ENCODE results near the gene ZNF793.
A peak's percentile ranks its signal among the peaks of the same experiment; 100 is the strongest.

ZNF793 gene

DNA sequence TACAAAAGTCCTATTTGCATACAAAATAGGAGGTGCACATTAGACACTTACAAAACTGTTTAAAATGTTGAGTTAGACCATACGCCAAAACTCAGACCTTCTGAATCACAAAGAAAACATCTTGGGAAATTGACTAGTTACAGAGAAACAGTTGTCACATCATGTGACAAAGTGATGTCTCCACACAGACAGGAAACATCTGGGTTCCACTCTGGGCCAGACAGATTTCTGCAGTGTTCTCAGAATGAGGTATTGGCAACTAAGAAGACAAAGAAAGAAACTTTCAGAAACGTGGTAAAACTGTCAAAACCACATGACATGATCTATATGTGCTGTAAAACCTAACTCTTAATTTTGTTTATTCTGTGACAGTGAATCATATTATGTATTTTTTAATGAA is 6.7 kb downstream of the ZNF793 start:
- H3K4me1 ChIP-seq (ENCODE audit: insufficient read depth, low read length), result peaks cover 18% of the 10 kb centered on the region
- H3K27me3 ChIP-seq (ENCODE audit: insufficient read depth, low read length, poor library complexity), result no peaks in the 10 kb centered on the region
- H3K4me3 ChIP-seq (ENCODE audit: low read depth in 1 of 2, low read length in 2 of 2), result no peak overlapping the region
- DNase-seq (peak; percentile 40), ATAC-seq (ENCODE audit: insufficient read depth, low read depth) (peak; percentile 82)
- H3K79me2 ChIP-seq (ENCODE audit: insufficient read depth, low read length), result no peaks in the 10 kb centered on the region
- no peak overlapping the region; the same call in 1 of the 2 replicates for H3K9ac ChIP-seq (ENCODE audit: low read depth, low read length)
- TF ChIP-seq, protein P1, sequence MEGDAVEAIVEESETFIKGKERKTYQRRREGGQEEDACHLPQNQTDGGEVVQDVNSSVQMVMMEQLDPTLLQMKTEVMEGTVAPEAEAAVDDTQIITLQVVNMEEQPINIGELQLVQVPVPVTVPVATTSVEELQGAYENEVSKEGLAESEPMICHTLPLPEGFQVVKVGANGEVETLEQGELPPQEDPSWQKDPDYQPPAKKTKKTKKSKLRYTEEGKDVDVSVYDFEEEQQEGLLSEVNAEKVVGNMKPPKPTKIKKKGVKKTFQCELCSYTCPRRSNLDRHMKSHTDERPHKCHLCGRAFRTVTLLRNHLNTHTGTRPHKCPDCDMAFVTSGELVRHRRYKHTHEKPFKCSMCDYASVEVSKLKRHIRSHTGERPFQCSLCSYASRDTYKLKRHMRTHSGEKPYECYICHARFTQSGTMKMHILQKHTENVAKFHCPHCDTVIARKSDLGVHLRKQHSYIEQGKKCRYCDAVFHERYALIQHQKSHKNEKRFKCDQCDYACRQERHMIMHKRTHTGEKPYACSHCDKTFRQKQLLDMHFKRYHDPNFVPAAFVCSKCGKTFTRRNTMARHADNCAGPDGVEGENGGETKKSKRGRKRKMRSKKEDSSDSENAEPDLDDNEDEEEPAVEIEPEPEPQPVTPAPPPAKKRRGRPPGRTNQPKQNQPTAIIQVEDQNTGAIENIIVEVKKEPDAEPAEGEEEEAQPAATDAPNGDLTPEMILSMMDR (IDR thresholded peaks at IDR 0.05; ENCODE audit: borderline replicate concordance, extremely low read depth, low read length, poor library complexity, severe bottlenecking), result no peak
- no peak for TF ChIP-seq EZH2 (IDR thresholded peaks at IDR 0.05; ENCODE audit: borderline replicate concordance, low read depth, low read length, severe bottlenecking)
- H3K9me3 ChIP-seq (ENCODE audit: insufficient read depth, low read length, severe bottlenecking), result peaks cover 17% of the 10 kb centered on the region
- H3K36me3 ChIP-seq (ENCODE audit: insufficient read depth, low read length), result no peaks in the 10 kb centered on the region
- H2AFZ ChIP-seq (ENCODE audit: low read depth, low read length), result peak overlapping the region; percentile 17; the same call in 1 of the 2 replicates
- peak overlapping the region; percentile 62 for H3K27ac ChIP-seq (ENCODE audit: low read length)
- H4K20me1 ChIP-seq (ENCODE audit: insufficient read depth, low read length), result no peaks in the 10 kb centered on the region
- H3K4me2 ChIP-seq (ENCODE audit: insufficient read depth, low read length), result peak overlapping the region; percentile 10; the same call in 1 of the 2 replicates

DNA sequence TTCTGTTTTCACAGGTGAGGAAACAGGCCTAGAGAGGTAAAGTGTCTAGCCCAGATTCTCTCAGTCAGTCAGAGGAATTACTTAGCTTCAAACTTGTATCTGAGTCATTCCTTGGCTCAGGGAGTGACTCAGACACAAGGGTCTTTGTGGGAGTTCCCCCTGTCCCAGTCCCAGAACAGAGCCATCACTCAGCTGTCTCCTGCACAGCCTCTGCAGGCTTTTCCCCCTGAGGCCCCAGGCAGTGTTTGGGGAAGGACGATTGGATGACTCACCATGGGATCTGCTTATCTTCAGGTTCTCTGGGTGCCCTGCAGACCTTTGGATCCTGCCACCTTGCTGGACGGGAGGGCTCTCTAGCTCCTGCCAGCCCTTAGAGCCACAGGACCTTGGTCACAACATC is 13.2 kb downstream of the ZNF793 start:
- DNase-seq (no peak), ATAC-seq (ENCODE audit: insufficient read depth, low read depth) (no peak)
- no peak overlapping the region for H3K4me2 ChIP-seq (ENCODE audit: insufficient read depth, low read length)
- H3K4me3 ChIP-seq (ENCODE audit: low read depth in 1 of 2, low read length in 2 of 2), result no peak overlapping the region
- no peaks in the 10 kb centered on the region for H3K4me1 ChIP-seq (ENCODE audit: insufficient read depth, low read length)
- H2AFZ ChIP-seq (ENCODE audit: low read depth, low read length), result no peak overlapping the region
- no peaks in the 10 kb centered on the region for H3K36me3 ChIP-seq (ENCODE audit: insufficient read depth, low read length)
- H3K27me3 ChIP-seq (ENCODE audit: insufficient read depth, low read length, poor library complexity), result no peaks in the 10 kb centered on the region
- no peak overlapping the region for H3K9ac ChIP-seq (ENCODE audit: low read depth, low read length)
- H3K79me2 ChIP-seq (ENCODE audit: insufficient read depth, low read length), result no peaks in the 10 kb centered on the region
- H3K9me3 ChIP-seq (ENCODE audit: insufficient read depth, low read length, severe bottlenecking), result peaks cover 13% of the 10 kb centered on the region
- no peak overlapping the region for H3K27ac ChIP-seq (ENCODE audit: low read length)
- TF ChIP-seq EZH2 (IDR thresholded peaks at IDR 0.05; ENCODE audit: borderline replicate concordance, low read depth, low read length, severe bottlenecking), result no peak
- TF ChIP-seq, protein P1 (IDR thresholded peaks at IDR 0.05; ENCODE audit: borderline replicate concordance, extremely low read depth, low read length, poor library complexity, severe bottlenecking), result no peak
- no peaks in the 10 kb centered on the region for H4K20me1 ChIP-seq (ENCODE audit: insufficient read depth, low read length)

DNA sequence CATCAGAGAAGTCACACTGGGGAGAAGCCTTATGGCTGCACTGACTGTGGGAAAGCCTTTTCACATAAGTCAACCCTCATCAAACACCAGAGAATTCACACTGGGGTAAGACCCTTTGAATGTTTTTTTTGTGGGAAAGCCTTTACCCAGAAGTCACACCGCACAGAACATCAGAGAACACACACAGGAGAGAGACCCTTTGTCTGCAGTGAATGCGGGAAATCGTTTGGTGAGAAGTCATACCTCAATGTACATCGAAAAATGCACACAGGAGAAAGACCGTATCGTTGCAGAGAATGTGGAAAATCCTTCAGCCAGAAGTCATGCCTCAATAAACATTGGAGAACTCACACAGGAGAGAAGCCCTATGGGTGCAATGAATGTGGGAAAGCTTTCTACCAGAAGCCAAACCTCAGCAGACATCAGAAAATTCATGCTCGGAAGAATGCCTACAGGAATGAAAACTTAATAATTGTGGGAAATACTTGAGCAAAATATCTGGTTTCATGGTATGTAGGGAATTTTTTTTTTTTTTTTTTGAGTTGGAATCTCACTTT is 30.7 kb downstream of the ZNF793 start:
- peaks cover 26% of the 10 kb centered on the region for H3K9me3 ChIP-seq (ENCODE audit: insufficient read depth, low read length, severe bottlenecking)
- no peaks in the 10 kb centered on the region for H3K79me2 ChIP-seq (ENCODE audit: insufficient read depth, low read length)
- H3K27me3 ChIP-seq (ENCODE audit: insufficient read depth, low read length, poor library complexity), result no peaks in the 10 kb centered on the region
- no peaks in the 10 kb centered on the region for H4K20me1 ChIP-seq (ENCODE audit: insufficient read depth, low read length)
- TF ChIP-seq EZH2 (IDR thresholded peaks at IDR 0.05; ENCODE audit: borderline replicate concordance, low read depth, low read length, severe bottlenecking), result no peak
- TF ChIP-seq, protein P1 (IDR thresholded peaks at IDR 0.05; ENCODE audit: borderline replicate concordance, extremely low read depth, low read length, poor library complexity, severe bottlenecking), result no peak
- no peak for DNase-seq
- H3K4me1 ChIP-seq (ENCODE audit: insufficient read depth, low read length), result no peaks in the 10 kb centered on the region
- no peak overlapping the region for H3K9ac ChIP-seq (ENCODE audit: low read depth, low read length)
- H2AFZ ChIP-seq (ENCODE audit: low read depth, low read length), result no peak overlapping the region
- no peak for ATAC-seq (ENCODE audit: insufficient read depth, low read depth)
- no peak overlapping the region for H3K4me2 ChIP-seq (ENCODE audit: insufficient read depth, low read length)
- no peaks in the 10 kb centered on the region for H3K36me3 ChIP-seq (ENCODE audit: insufficient read depth, low read length)
- no peak overlapping the region for H3K27ac ChIP-seq (ENCODE audit: low read length)
- H3K4me3 ChIP-seq (ENCODE audit: low read depth in 1 of 2, low read length in 2 of 2), result no peak overlapping the region
